Measurements from ENCODE around the gene REN.

GRCh38 chr1:204170494-204171155 is 4.5 kb upstream of the REN start:
- no peak for TF ChIP-seq CTCF (IDR thresholded peaks at IDR 0.05)
- no peak for TF ChIP-seq POLR2A (IDR thresholded peaks at IDR 0.05)

All from heart left ventricle (tissue), 13 donors.